OCI-M1 (cell line): ENCODE data around the gene UPF3A.
A peak's percentile ranks its signal among the peaks of the same experiment; 100 is the strongest.

Experiments
- DNase-seq: peaks from one replicate; lab custom pipeline; 2025; lab: John Stamatoyannopoulos, UW

The UPF3A gene

DNA sequence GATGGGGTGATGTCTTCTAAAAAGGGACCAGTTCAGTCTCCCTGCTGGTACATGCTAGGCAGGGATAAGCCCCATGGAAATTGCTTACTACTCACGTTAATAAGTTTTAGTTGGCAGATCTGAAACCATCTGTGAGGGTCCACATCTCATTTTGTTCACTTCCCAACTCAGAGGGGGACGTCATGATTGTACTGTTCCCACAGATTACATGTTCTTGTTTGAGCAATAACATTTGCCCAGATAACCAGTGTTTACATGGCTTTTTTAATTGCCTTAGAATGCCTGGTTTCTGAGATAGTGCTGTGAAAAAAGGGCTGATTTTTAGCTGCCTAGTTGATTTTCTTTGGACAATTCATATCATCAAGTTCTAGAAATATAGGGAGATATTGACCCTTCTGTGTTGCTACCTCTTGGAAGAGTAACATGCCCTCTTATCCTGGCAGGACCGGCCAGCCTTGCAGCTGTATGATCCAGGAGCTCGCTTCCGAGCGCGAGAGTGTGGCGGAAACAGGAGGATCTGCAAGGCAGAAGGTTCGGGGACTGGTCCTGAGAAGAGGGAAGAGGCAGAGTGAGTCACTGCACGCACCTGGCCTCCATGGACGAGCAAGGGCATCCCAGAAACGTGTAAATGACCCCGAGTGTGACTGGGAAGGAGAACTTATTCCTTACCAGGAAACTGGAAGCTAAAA is 23.1 kb downstream of the UPF3A start:
- DNase-seq, result no peak

DNA sequence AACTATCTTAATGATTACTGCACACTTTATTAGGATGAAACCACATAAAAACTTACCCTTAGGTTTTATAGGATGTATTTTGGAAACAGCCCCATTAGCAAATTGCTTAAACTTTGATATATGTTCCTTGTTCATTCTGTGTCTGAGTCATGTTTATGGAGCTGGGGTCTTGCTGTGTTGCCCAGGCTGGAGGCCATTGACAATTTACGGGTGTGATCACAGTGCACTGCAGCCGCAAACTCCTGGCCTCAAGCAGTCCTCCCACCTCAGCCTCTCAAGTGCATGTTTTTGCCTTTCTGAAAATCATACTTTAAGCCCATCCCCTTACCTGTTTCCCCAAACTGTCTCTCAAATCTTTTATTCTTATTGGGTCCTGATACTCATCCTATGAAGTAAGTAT is 27.7 kb downstream of the UPF3A start:
- no peak for DNase-seq

GRCh38 chr13:114309806-114310410 is 28.5 kb downstream of the UPF3A start:
- DNase-seq, result no peak

GRCh38 chr13:114310956-114311355 is 29.6 kb downstream of the UPF3A start:
- no peak for DNase-seq

DNA sequence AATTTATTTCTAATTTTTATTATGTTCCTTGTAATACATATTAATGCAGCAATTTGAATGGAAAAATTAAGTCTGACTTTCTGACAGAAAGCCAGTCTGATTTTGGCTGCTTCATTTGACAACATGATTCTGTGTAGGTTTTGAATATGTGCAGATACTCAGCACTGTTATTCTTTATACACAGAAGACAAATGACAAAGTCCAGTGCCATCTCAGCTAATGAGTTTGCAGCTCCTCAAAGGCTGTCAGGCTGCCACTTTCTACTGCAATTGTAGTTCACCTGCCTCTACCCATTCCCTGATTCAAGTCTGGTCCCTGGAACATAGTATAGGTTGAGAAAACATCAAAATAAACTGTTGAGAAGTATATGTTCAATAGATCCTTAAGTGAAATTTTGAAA is 30.0 kb downstream of the UPF3A start:
- peak; percentile 12 for DNase-seq

DNA sequence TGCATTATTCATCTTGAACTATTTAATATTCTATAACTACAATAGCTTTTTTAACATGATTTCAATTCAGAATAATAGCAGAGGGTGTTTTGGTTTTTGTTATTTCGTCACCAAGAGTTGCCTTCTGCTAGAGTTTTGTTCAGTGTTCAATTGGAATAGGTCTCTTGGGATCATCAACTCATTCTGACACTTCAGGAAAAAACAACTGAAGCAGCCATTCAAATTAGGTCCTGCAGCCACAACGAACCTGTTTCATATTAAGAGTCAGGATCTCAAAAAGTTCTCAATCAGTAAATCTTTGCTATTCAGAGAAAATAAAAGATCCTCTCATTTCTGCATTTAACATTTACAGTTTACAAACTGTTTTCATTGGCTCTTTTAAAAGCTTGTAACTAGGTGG is 30.5 kb downstream of the UPF3A start:
- DNase-seq, result peak; percentile 24

DNA sequence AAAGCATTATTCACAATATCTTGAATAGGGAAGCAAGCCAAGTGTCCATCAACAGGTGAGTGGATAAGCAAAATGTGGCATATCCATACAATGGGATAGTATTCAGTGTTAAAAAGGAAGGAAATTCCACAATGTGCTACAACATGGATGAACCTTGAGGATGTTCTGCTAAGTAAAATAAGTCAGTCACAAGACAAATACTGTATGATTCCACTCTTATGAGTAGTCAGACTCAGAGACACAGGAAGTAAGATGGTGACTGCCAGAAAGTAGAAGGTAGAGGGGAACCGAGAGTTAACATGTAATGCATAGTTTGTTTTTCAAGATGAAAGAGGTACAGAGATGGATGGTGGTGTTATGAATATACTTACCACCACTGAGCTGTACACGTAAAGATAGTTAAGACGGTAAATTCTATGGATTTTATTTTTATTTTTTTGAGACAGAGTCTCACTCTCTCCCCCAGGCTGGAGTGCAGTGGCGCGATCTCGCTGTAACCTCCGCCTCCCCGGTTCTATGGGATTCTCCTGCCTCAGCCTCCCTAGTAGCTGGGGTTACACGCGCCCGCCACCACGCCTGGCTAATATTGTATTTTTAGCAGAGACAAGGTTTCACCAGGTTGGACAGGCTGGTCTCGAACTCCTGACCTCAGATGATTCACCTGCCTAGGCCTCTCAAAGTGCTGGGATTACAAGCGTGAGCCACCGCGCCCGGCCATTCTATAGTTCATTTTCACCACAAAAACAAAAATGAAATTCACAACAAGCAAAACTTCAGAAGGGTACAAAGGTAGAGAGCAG is 31.9 kb downstream of the UPF3A start:
- DNase-seq, result peak; percentile 45

GRCh38 chr13:114314074-114314912 is 32.9 kb downstream of the UPF3A start, which contains the start of gene CHAMP1:
Gene CHAMP1 (plus strand): TSS chr13:114314503. CDS start chr13:114323843, 9,340 bp downstream.
- peak; percentile 96 for DNase-seq

- no peak for DNase-seq
Measured at GRCh38 chr13:114315074-114315785, 33.8 kb downstream of the UPF3A start.

GRCh38 chr13:114318624-114319023 is 37.2 kb downstream of the UPF3A start:
- DNase-seq, result peak; percentile 53

DNA sequence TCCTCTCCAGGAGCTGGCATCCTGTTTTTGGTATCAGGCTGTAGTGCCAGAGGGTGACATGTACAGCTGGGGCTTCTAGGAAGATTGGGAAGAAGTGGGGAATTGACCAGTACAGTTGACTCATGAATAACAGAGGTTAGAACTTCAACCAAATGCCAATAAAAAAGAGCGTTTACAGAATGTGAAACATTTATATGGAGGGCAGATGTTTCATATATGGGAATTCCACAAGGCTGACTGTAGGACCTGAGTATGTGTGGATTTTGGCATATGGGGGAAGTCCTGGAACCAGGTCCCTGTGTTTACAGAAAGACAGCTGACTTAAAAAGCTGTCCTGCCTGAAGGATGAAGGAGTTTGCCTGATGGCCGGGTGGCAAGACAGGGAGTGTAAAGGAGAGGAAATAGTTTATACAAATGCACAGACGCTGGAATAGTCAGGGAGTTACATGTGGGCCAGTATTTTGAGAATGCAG is 38.1 kb downstream of the UPF3A start:
- DNase-seq, result no peak

- peak; percentile 67 for DNase-seq
Measured at GRCh38 chr13:114320065-114320464, 38.7 kb downstream of the UPF3A start.

DNA sequence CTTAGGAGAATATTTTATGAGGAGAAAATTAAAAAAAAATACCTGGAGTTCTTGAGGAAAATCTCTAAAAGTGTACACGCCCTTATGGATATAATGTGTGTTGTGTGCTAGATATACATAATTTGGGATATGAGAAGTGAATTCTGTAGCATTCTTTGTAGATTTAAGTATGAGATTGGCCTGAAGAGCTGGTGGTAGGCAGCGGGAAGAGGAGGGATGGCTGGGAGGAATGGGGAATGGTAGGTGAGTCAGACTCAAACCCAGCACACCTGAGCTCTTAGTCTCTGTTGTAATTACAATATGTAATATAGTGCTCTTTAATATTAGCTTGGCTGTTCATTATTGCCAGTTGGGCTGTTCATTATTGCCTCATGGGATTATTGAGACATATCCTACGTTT is 39.9 kb downstream of the UPF3A start:
- DNase-seq, result no peak

- no peak for DNase-seq
Measured at GRCh38 chr13:114323349-114323748, 41.9 kb downstream of the UPF3A start.

DNA sequence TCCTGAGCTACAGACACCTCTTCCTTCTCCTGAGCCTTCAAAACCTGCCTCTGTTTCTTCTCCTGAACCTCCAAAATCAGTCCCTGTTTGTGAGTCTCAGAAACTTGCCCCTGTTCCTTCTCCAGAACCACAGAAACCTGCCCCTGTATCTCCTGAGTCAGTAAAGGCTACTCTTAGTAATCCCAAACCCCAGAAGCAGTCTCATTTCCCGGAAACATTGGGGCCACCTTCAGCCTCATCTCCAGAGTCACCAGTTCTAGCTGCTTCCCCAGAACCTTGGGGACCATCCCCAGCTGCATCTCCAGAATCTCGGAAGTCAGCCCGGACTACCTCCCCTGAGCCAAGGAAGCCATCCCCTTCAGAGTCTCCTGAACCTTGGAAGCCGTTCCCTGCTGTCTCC is 42.9 kb downstream of the UPF3A start:
- DNase-seq, result no peak

DNA sequence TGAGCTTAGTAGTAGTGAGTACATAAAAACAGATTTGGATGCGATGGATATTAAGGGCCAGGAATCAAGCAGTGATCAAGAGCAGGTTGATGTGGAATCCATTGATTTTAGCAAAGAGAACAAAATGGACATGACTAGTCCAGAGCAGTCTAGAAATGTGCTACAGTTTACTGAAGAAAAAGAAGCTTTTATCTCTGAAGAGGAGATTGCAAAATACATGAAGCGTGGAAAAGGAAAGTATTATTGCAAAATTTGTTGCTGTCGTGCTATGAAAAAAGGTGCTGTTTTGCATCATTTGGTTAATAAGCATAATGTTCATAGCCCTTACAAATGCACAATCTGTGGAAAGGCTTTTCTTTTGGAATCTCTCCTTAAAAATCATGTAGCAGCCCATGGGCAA is 44.3 kb downstream of the UPF3A start:
- no peak for DNase-seq

GRCh38 chr13:114328034-114328433 is 46.6 kb downstream of the UPF3A start:
- DNase-seq, result no peak

- DNase-seq, result no peak
Measured at GRCh38 chr13:114328595-114328994, 47.2 kb downstream of the UPF3A start.

DNA sequence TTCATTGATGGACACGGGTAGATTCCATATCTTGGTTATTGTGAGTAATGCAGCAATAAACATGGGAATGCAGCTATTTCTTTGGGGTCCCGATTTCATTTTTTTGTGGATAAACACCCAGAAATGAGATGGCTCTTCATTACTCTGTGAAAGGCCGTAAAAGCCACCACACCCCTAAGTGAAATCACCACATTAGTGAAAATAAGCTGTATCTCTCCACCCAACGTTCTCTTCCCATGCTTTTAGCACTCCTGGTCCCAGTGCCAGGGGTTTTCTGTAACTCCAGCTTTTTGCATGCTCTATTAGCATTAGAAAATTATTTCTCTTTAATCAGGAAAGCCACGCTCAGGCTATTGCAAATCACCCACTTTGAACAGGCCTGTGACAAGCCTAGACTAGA is 48.7 kb downstream of the UPF3A start:
- DNase-seq, result no peak

GRCh38 chr13:114333881-114334280 is 52.5 kb downstream of the UPF3A start:
- peak; percentile 30 for DNase-seq

- peak; percentile 30 for DNase-seq
Measured at GRCh38 chr13:114334305-114335053, 53.1 kb downstream of the UPF3A start.
